Adrenal gland (tissue), 5 donors: Measurements from ENCODE around the gene CROCC.

Experiments used
- POLR2A ChIP-seq, 2 donors: fragments of 450-650 bp; IDR thresholded peaks; one replicate each; pipeline ENCODE4 v1.6.1; 2017; ENCODE audit warnings: antibody characterized with exemption in 2 of 2, mild to moderate bottlenecking in 2 of 2, moderate library complexity in 1 of 2
- TF ChIP-seq, protein P1 (sequence below), 6 experiments: fragments of 450-650 bp in 4 of 6; fragments of 200-600 bp in 2 of 6; sonication (generic) in 1 of 6; IDR thresholded peaks; 1 replicate in 5 of 6; 2 replicates in 1 of 6; pipeline versions ENCODE4 v1.5.1 to v1.8.0; 2016 to 2021; ENCODE audit warnings: antibody characterized with exemption in 6 of 6, mild to moderate bottlenecking in 2 of 6, moderate library complexity in 1 of 6
- donor health status: DM: no; HTN: no; CAD: no.

DNA sequence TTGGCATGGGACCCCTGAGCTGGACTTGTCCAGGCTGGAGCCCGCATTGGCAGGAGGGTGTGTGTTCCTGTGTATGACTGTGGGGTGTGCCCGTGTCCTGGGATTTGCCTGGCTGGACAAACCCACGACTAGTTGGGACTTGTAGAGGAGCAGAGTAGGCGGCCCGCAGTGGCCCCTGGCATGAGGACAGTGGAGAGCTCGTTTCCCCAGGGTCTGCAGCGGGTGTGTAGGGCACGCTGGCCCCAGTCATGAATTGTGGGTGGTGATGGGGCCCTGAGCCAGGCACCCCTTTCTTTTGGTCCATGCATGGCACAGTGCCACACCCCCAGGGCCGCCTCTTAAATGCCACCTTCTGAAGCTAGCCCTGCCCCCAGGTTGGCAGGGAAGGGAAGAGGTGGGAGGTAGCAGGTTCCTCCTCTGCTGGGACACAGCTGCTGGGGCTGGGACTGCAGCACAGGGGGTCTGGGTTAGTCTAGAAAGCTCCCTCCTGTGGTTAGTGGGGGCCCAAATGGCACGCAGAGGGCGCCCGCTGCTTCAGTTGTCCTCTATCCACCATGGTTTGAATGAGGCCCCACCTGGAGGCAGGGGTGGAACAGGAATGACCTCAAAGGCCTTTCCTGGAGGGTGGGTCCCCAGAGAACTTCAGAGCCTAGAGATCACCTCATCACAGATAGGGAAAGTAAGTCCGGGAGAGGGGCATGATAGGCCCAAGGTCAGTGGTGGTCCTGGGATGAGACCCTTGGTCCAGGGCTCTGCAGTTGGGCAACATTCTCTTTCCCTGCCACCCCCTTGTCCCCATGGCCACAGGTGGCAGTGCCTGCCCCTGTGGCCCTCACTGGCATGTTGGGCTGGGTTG, 4.1 kb downstream of the CROCC start:
- no peak for TF ChIP-seq POLR2A (IDR thresholded peaks at IDR 0.05)
- TF ChIP-seq, protein P1, sequence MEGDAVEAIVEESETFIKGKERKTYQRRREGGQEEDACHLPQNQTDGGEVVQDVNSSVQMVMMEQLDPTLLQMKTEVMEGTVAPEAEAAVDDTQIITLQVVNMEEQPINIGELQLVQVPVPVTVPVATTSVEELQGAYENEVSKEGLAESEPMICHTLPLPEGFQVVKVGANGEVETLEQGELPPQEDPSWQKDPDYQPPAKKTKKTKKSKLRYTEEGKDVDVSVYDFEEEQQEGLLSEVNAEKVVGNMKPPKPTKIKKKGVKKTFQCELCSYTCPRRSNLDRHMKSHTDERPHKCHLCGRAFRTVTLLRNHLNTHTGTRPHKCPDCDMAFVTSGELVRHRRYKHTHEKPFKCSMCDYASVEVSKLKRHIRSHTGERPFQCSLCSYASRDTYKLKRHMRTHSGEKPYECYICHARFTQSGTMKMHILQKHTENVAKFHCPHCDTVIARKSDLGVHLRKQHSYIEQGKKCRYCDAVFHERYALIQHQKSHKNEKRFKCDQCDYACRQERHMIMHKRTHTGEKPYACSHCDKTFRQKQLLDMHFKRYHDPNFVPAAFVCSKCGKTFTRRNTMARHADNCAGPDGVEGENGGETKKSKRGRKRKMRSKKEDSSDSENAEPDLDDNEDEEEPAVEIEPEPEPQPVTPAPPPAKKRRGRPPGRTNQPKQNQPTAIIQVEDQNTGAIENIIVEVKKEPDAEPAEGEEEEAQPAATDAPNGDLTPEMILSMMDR (IDR thresholded peaks at IDR 0.05), result no peak
